Measurements from ENCODE around the gene PSMD2. TPM values are rescaled to one million over a fixed set of nuclear protein-coding genes. Genes with fewer than 3 reads are reported as not detected.

PSMD2 gene
- total RNA-seq, 1 donor from 2014 or later = 239 TPM

- DNase-seq (ENCODE audit: extremely low spot score, unreplicated experiment) = no peak
- peaks cover 34% of the 10 kb centered on the region for H3K4me1 Mint-ChIP-seq (ENCODE audit: unreplicated experiment)
- H3K27ac Mint-ChIP-seq (ENCODE audit: unreplicated experiment) = peak overlapping the region; percentile 91
Measured at GRCh38 chr3:184336547-184337398, 37.7 kb downstream of the PSMD2 start.

GRCh38 chr3:184337399-184337714, 38.3 kb downstream of the PSMD2 start, which contains the start of gene FAM131A:
Gene FAM131A (plus strand): TSS chr3:184337600. CDS start chr3:184337631, 31 bp downstream.
- H3K27me3 Mint-ChIP-seq (ENCODE audit: unreplicated experiment) = no peaks in the 10 kb centered on the region
- H3K27ac Mint-ChIP-seq (ENCODE audit: unreplicated experiment) = peak within 1 kb of the TSS; percentile 91
- no peak for TF ChIP-seq CTCF (IDR thresholded peaks at IDR 0.05)
- H3K4me3 Mint-ChIP-seq (ENCODE audit: unreplicated experiment) = peak within 1 kb of the TSS; percentile 79
- H3K9me3 Mint-ChIP-seq (ENCODE audit: unreplicated experiment) = no peaks in the 10 kb centered on the region
- no peak for DNase-seq (ENCODE audit: extremely low spot score, unreplicated experiment)
- H3K36me3 Mint-ChIP-seq (ENCODE audit: unreplicated experiment) = peaks cover 21% of the 10 kb centered on the region
- peaks cover 29% of the 10 kb centered on the region for H3K4me1 Mint-ChIP-seq (ENCODE audit: unreplicated experiment)

More at GRCh38 chr3:184336547-184337398, 37.7 kb downstream of the PSMD2 start:
- H3K27me3 Mint-ChIP-seq (ENCODE audit: unreplicated experiment) = no peaks in the 10 kb centered on the region
- TF ChIP-seq CTCF (IDR thresholded peaks at IDR 0.05) = no peak
- peak overlapping the region; percentile 79 for H3K4me3 Mint-ChIP-seq (ENCODE audit: unreplicated experiment)
- H3K9me3 Mint-ChIP-seq (ENCODE audit: unreplicated experiment) = no peaks in the 10 kb centered on the region
- H3K36me3 Mint-ChIP-seq (ENCODE audit: unreplicated experiment) = peaks cover 27% of the 10 kb centered on the region

- no peak for TF ChIP-seq CTCF (IDR thresholded peaks at IDR 0.05)
- H3K4me1 Mint-ChIP-seq (ENCODE audit: unreplicated experiment) = peaks cover 35% of the 10 kb centered on the region
- peak overlapping the region; percentile 7 for H3K4me3 Mint-ChIP-seq (ENCODE audit: unreplicated experiment)
- H3K27ac Mint-ChIP-seq (ENCODE audit: unreplicated experiment) = peak overlapping the region; percentile 91
- H3K27me3 Mint-ChIP-seq (ENCODE audit: unreplicated experiment) = no peaks in the 10 kb centered on the region
- no peaks in the 10 kb centered on the region for H3K9me3 Mint-ChIP-seq (ENCODE audit: unreplicated experiment)
- DNase-seq (ENCODE audit: extremely low spot score, unreplicated experiment) = no peak
- H3K36me3 Mint-ChIP-seq (ENCODE audit: unreplicated experiment) = peaks cover 18% of the 10 kb centered on the region
Measured at GRCh38 chr3:184337981-184338380, 38.9 kb downstream of the PSMD2 start.

- no peak overlapping the region for H3K4me3 Mint-ChIP-seq (ENCODE audit: unreplicated experiment)
- H3K27ac Mint-ChIP-seq (ENCODE audit: unreplicated experiment) = peak overlapping the region; percentile 91
Measured at GRCh38 chr3:184338511-184338945, 39.5 kb downstream of the PSMD2 start.

More at GRCh38 chr3:184338511-184338945, 39.5 kb downstream of the PSMD2 start:
- Mint-ChIP-seq H3K36me3 (ENCODE audit: unreplicated experiment) (peaks cover 15% of the 10 kb centered on the region), H3K9me3 (ENCODE audit: unreplicated experiment) (no peaks in the 10 kb centered on the region), H3K4me1 (ENCODE audit: unreplicated experiment) (peaks cover 40% of the 10 kb centered on the region), H3K27me3 (ENCODE audit: unreplicated experiment) (no peaks in the 10 kb centered on the region)
- TF ChIP-seq CTCF (IDR thresholded peaks at IDR 0.05) = no peak
- no peak for DNase-seq (ENCODE audit: extremely low spot score, unreplicated experiment)

All from osteocyte (in vitro differentiated cells).